H9 (cell line): Measurements from ENCODE around the gene NFATC1. TPM values are rescaled to one million over a fixed set of nuclear protein-coding genes. Genes with fewer than 3 reads are reported as not detected.

Experiments used
- DNase-seq: peaks from one replicate; pipeline ENCODE4 v3.0.0-alpha.2; 2017
- H2AFZ ChIP-seq: one replicate; pipeline ENCODE4 v1.6.1; 2013; ENCODE audit warnings: mild to moderate bottlenecking, low read length, control low read depth, moderate library complexity
- H2AK5ac ChIP-seq: 2 replicates; pipeline ENCODE4 v1.6.1; 2013; ENCODE audit warnings: low read length, control low read depth, mixed read lengths; ENCODE audit not compliant: insufficient read length
- H2BK120ac ChIP-seq: one replicate; pipeline ENCODE4 v1.6.1; 2013; ENCODE audit warnings: low read depth, mild to moderate bottlenecking, low read length, control low read depth, inconsistent platforms; ENCODE audit not compliant: poor library complexity, severe bottlenecking
- H2BK12ac ChIP-seq: 2 replicates; pipeline ENCODE4 v1.6.1; 2013; ENCODE audit warnings: low read length, control low read depth, mixed read lengths, low read depth; ENCODE audit not compliant: insufficient read length
- H2BK15ac ChIP-seq: 2 replicates; pipeline ENCODE4 v1.6.1; 2013; ENCODE audit warnings: low read depth, low read length, control low read depth
- H2BK20ac ChIP-seq: one replicate; pipeline ENCODE4 v1.6.1; 2013; ENCODE audit warnings: low read depth, mild to moderate bottlenecking, low read length, control low read depth, inconsistent platforms; ENCODE audit not compliant: poor library complexity, severe bottlenecking
- H2BK5ac ChIP-seq: 2 replicates; pipeline ENCODE4 v1.6.1; 2013; ENCODE audit warnings: low read length, control low read depth, mixed read lengths; ENCODE audit not compliant: insufficient read length
- H3K14ac ChIP-seq: 2 replicates; pipeline ENCODE4 v1.6.1; 2013; ENCODE audit warnings: low read length, control low read depth; ENCODE audit not compliant: insufficient read depth
- H3K18ac ChIP-seq: 2 replicates; pipeline ENCODE4 v1.6.1; 2013; ENCODE audit warnings: low read depth, mild to moderate bottlenecking, mixed read lengths, low read length, control low read depth; ENCODE audit not compliant: insufficient read length
- H3K23ac ChIP-seq: 2 replicates; pipeline ENCODE4 v1.6.1; 2013; ENCODE audit warnings: low read length, control low read depth, mixed read lengths, low read depth; ENCODE audit not compliant: insufficient read length
- H3K23me2 ChIP-seq: 2 replicates; pipeline ENCODE4 v1.6.1; 2013; ENCODE audit warnings: low read depth, mild to moderate bottlenecking, mixed read lengths, low read length, control low read depth; ENCODE audit not compliant: insufficient read length, poor library complexity, severe bottlenecking
- H3K27ac ChIP-seq: 2 replicates; pipeline ENCODE4 v1.5.1; 2013; ENCODE audit warnings: low read length, control low read depth, mixed read lengths, low read depth; ENCODE audit not compliant: insufficient read length
- H3K27me3 ChIP-seq: 2 replicates; pipeline ENCODE4 v1.6.1; 2013; ENCODE audit warnings: low read length, control low read depth, inconsistent platforms; ENCODE audit not compliant: insufficient read depth
- H3K4ac ChIP-seq: 2 replicates; pipeline ENCODE4 v1.6.1; 2013; ENCODE audit warnings: low read depth, mild to moderate bottlenecking, control low read depth, inconsistent platforms, low read length, moderate library complexity
- H3K4me1 ChIP-seq: 2 replicates; pipeline ENCODE4 v1.6.1; 2013; ENCODE audit warnings: low read length, control low read depth, inconsistent platforms; ENCODE audit not compliant: insufficient read depth
- H3K4me2 ChIP-seq: 2 replicates; pipeline ENCODE4 v1.6.1; 2013; ENCODE audit warnings: low read length, control low read depth, mixed read lengths; ENCODE audit not compliant: insufficient read length, insufficient read depth
- H3K56ac ChIP-seq: 2 replicates; pipeline ENCODE4 v1.6.1; 2013; ENCODE audit warnings: low read depth, mild to moderate bottlenecking, mixed read lengths, low read length, control low read depth; ENCODE audit not compliant: insufficient read length
- H3K79me1 ChIP-seq: 2 replicates; pipeline ENCODE4 v1.6.1; 2013; ENCODE audit warnings: low read depth, mild to moderate bottlenecking, moderate library complexity, low read length, control low read depth, inconsistent platforms; ENCODE audit not compliant: insufficient read depth, poor library complexity, severe bottlenecking
- H3K79me2 ChIP-seq: 2 replicates; pipeline ENCODE4 v1.6.1; 2013; ENCODE audit warnings: low read length, control low read depth, inconsistent platforms; ENCODE audit not compliant: insufficient read depth
- H3K9ac ChIP-seq: 2 replicates; pipeline ENCODE4 v1.6.1; 2013; ENCODE audit warnings: low read length, control low read depth, mixed read lengths; ENCODE audit not compliant: insufficient read length; ENCODE audit errors: extremely low read depth
- H3K9me3 ChIP-seq: one replicate; pipeline ENCODE4 v1.6.1; 2013; ENCODE audit warnings: low read depth, low read length, inconsistent platforms; ENCODE audit not compliant: control insufficient read depth
- H3T11ph ChIP-seq: one replicate; pipeline ENCODE4 v1.6.1; 2013; ENCODE audit warnings: mild to moderate bottlenecking, low read length, control low read depth, inconsistent platforms
- H4K20me1 ChIP-seq: one replicate; pipeline ENCODE4 v1.6.1; 2013; ENCODE audit not compliant: control insufficient read depth, insufficient read length, insufficient read depth
- H4K5ac ChIP-seq: 2 replicates; pipeline ENCODE4 v1.6.1; 2013; ENCODE audit warnings: low read depth, mild to moderate bottlenecking, mixed read lengths, low read length, control low read depth; ENCODE audit not compliant: insufficient read length
- H4K8ac ChIP-seq: replicated peaks from 2 replicates; pipeline ENCODE4 v1.6.1; 2013; ENCODE audit warnings: low read length, control low read depth, mixed read lengths, low read depth; ENCODE audit not compliant: insufficient read length
- H4K91ac ChIP-seq: 2 replicates; pipeline ENCODE4 v1.6.1; 2013; ENCODE audit warnings: low read depth, mild to moderate bottlenecking, moderate library complexity, mixed read lengths, low read length, control low read depth; ENCODE audit not compliant: insufficient read length
- H3K27ac Mint-ChIP-seq, 3 experiments: 2 replicates in 2 of 3; 3 replicates in 1 of 3; pipeline ENCODE4 v1.8.0; 2020 to 2021; ENCODE audit warnings: mixed read lengths in 3 of 3, mild to moderate bottlenecking in 1 of 3, moderate library complexity in 1 of 3
- H3K27me3 Mint-ChIP-seq: 2 replicates; pipeline ENCODE4 v1.8.0; 2021; ENCODE audit warnings: low read depth, mild to moderate bottlenecking, moderate library complexity, mixed read lengths
- H3K36me3 Mint-ChIP-seq, 3 experiments: 2 replicates in 2 of 3; 3 replicates in 1 of 3; pipeline ENCODE4 v1.8.0; 2020 to 2021; ENCODE audit warnings: low read depth in 3 of 3, mixed read lengths in 3 of 3; ENCODE audit not compliant: insufficient read depth in 1 of 3
- H3K4me1 Mint-ChIP-seq, 2 experiments: 2 replicates each; pipeline ENCODE4 v1.8.0; 2020; ENCODE audit warnings: mixed read lengths in 2 of 2
- H3K4me3 Mint-ChIP-seq, 2 experiments: 2 replicates in 1 of 2; 3 replicates in 1 of 2; pipeline ENCODE4 v1.8.0; 2020 to 2021; ENCODE audit warnings: mild to moderate bottlenecking in 2 of 2, mixed read lengths in 2 of 2, moderate library complexity in 1 of 2
- H3K9me3 Mint-ChIP-seq, 2 experiments: 2 replicates in 1 of 2; 3 replicates in 1 of 2; pipeline ENCODE4 v1.8.0; 2020; ENCODE audit warnings: mild to moderate bottlenecking in 2 of 2, mixed read lengths in 2 of 2, moderate library complexity in 1 of 2
- CTCF ChIP-seq: fragments of 200-600 bp; sonication (generic); conservative IDR thresholded peaks from 3 replicates; pipeline ENCODE4 v1.8.0; 2021; ENCODE audit warnings: antibody characterized with exemption, mild to moderate bottlenecking
- WGBS: extraction: QIAGEN DNeasy Blood & Tissue Kit; methylation state at CpG from one replicate; pipeline ENCODE4 v1.1.7; 2013; ENCODE audit warnings: missing lambda C conversion rate, low lambda C conversion rate, mixed read lengths; ENCODE audit not compliant: insufficient read length; ENCODE audit errors: extremely low coverage; 5-methylcytosine and 5-hydroxymethylcytosine counted together
- total RNA-seq: library from RNA; stranded (reverse); gene quantifications from 2 replicates; pipeline ENCODE4 v1.2.1, GENCODE V29; 2021

The NFATC1 gene
- total RNA-seq, 1 experiment from 2014 or later = 5.5 TPM

GRCh38 chr18:79458131-79458838 lies 62.6 kb downstream of the NFATC1 start:
- Histone ChIP-seq H2BK15ac (no peak overlapping the region), H4K8ac (no peak overlapping the region), H3K27me3 (no peaks in the 10 kb centered on the region), H3K27ac (no peak overlapping the region), H4K91ac (no peak overlapping the region), H3K56ac (no peak overlapping the region), H3K9me3 (no peaks in the 10 kb centered on the region), H2BK5ac (no peak overlapping the region), H3K23ac (no peak overlapping the region), H3K79me1 (no peaks in the 10 kb centered on the region), H3K14ac (no peak overlapping the region; the same call in 1 of the 2 replicates), H2BK12ac (no peak overlapping the region), H4K20me1 (no peaks in the 10 kb centered on the region), H2AK5ac (no peak overlapping the region), H3K79me2 (no peaks in the 10 kb centered on the region), H3K4ac (no peak overlapping the region), H3T11ph (no peak overlapping the region), H2AFZ (no peak overlapping the region), H3K4me2 (no peak overlapping the region), H2BK120ac (no peak overlapping the region), H2BK20ac (no peak overlapping the region), H3K23me2 (no peaks in the 10 kb centered on the region), H4K5ac (no peak overlapping the region), H3K9ac (no peak overlapping the region), H3K18ac (no peak overlapping the region), H3K4me1 (no peaks in the 10 kb centered on the region)
- H3K27me3 Mint-ChIP-seq = no peaks in the 10 kb centered on the region
- no peak overlapping the region for H3K27ac Mint-ChIP-seq
- H3K4me1 Mint-ChIP-seq = peaks cover 13 to 14% of the 10 kb centered on the region in 2 experiments
- WGBS = no CpG with 5 or more reads among the region's 45 CpGs
- no peak overlapping the region for H3K4me3 Mint-ChIP-seq
- peaks cover 3 to 5% (median 4%) of the 10 kb centered on the region in 3 experiments; a peak in 2 of 7 replicates for H3K36me3 Mint-ChIP-seq
- TF ChIP-seq CTCF = no peak
- no peak for DNase-seq
- no peaks in the 10 kb centered on the region for H3K9me3 Mint-ChIP-seq
